ENCODE data around the gene SLBP.

The SLBP gene

GRCh38 chr4:1651609-1652008 is 60.5 kb downstream of the SLBP start:
- DNase-seq (ENCODE audit: low read depth) = no peak

GRCh38 chr4:1648962-1649361 is 63.2 kb downstream of the SLBP start:
- DNase-seq (ENCODE audit: low read depth) = no peak

DNA sequence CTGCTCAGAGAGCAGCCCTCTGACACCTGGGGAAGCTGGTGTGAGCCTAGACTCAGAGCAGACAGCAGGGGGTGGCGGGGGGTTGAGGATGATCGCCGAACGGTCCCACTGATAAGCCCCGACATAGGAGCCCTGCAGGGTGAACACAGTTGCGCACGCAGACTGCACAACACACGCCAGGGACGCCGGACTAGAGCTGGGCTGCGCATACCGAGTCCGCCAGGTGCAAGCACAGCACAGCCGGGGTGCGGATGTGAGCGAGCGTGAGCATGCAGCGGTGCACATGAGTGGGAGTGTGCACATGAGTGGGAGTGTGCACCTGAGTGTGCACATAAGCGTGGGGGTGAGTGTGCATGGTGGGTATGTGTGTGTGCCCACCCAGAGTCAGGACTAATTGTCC is 64.7 kb downstream of the SLBP start:
- DNase-seq (ENCODE audit: low read depth) = no peak

GRCh38 chr4:1646690-1647089 is 65.4 kb downstream of the SLBP start:
- DNase-seq (ENCODE audit: low read depth) = no peak

DNA sequence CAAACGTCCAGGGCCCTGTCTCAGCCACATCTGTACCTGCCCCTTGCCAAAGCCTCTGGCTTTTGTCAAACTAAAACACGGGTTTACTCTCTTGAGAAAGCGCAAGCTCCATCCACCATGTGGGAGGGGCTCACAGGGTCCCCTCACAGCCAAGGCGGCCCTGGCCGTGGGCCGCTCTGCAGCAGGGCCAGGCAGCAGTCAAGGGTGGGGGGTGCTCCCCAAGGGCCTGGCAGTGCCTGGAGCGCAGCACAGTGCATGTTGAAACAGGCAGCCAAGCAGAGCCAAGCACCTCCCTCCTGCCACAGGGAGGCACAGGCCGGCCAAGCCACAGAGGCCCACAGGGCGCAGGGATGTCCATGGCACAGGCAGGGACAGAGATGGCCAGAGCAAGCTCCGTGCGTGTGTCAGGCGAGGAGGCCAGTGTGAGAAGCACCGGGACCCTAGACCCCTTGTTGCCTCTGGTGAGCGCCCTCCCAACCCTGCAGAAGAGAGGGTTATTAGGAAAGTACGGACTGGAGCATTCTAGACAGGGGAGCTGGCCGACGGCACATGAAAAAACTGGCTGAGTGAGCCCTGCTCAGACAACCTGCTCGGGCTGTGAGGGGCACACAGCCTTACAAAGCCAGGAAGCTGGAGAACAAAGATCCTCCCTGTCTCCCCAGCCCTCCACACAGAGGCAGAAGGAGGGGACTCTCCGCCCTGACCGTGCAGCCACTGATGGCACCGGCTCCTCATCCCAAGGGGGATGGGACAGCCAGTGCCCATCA is 67.0 kb downstream of the SLBP start:
- no peak for DNase-seq (ENCODE audit: low read depth)

DNA sequence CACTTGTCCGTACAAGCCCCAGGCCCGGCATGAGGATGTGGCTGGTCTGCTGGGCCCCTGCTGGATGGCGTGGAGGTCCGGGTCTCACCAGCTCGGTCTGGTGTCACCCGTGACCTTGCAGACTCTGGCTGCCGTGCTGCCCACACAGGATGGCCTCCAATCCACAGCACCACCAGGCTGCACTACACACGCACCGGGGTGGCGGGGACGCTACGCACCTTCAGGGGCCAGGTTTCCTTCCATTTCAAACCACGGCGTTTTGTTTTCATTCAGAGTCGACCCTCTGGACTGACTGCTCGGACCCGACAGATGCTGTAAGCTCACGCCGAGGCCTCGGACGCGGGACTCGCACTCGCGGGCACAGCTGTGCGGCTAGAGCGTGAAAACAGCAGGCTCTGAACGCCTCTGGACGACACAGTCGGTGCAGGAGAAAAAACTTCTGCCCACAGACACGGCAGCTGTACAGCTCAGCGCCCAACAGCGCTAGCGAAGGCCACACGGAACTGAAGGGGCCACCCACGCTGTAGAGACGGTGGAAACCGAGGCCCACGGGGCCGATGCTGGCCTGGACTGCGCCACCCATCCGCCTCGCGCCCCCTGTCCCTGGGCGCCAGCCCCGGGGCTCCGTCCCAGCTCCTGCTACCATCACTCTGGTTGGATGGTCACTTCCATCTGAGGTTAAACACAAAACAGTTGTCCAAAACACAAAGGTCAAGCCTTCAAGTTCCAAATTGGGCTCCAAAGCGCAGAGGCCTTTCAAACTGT is 68.0 kb downstream of the SLBP start:
- DNase-seq (ENCODE audit: low read depth) = no peak

Data from activated T-helper 1 cell treated with Interleukin-2 at 50 U/mL for 16 hours (primary cell).